ENCODE results near the gene SMIM10L2A.
A peak's percentile ranks its signal among the peaks of the same experiment; 100 is the strongest.
"Not testable (repeated sequence)": the region's sequence is repeated elsewhere in the genome, so short reads cannot be mapped to it uniquely, and the experiment has no call there.

The SMIM10L2A gene

DNA sequence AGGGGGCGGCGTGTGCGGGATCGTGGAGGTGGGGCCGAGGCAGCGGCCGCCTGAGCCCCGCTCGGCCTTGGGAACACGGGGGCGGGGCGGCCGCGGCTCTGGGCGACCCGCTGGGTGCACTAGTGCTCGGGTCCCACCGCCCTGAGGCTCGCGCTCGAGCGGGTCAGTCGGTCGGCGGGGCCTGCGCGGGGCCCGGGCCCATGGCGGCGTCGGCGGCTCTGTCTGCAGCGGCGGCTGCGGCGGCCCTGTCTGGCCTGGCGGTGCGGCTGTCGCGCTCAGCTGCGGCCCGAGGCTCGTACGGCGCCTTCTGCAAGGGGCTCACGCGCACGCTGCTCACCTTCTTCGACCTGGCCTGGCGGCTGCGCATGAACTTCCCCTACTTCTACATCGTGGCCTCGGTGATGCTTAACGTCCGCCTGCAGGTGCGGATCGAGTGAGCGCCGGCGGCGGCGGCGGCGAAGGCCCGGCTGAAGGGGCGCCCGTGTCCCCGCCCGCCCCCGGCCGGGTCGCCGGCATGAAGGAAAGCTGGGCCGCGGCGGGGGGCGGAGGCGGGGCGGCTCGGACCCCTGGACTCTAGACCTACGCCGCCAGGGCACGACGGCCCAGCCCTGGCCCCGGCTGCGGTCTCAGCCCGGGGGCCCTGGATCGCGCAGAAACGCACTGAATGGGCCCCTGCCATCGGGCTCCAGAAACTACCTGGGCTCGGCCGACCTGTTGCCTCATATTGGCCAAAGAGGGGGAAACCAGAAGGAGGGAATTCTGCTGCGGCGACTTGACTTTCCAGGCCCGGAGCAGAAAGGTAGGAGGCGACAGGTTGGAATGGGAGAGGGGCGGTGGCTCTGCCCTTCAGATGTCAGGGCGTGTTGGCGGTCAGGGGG lies at the start of gene SMIM10L2A:
Gene SMIM10L2A, plus strand, starts transcription at position 13 of the 878 bp plus-strand sequence. Its CDS starts 188 bp downstream, at position 201.
- no peak for DNase-seq

DNA sequence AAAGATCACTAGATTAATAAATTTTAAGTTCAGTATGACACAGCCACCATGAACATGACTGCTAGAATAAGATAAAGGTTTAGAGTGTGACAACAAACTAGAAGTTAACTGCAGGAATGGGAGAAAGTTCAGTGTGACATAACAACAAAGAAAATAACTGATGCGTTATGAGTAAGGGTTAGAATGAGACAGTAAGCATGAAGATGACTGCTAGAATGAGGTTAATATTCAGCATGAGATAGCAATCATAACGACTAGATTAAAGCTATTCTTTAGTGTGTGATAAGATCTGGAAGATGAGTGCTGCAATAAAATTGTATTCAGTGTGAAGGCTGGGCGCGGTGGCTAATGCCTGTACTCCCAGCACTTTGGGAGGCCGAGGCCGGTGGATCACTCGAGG lies 48.4 kb upstream of the SMIM10L2A start:
- DNase-seq: no peak

DNA sequence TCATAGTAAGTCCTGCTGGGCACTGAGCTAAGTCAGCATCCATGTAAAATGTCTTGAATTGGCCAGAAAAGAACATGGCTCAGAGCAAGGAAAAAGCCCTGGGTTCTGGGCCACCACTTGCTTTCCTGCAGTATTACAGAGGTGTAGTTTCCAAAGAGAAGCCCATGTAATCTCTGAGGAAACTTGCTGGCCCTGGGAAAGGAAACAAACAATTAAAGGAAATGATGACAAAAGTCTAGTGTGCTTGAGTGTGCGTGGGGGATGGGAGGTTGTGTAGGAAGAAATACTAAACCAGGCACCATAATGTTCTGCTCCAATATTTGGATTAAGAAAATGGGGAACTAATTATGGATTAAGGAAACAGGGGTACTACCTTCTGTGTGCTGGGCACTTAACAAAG lies 39.5 kb upstream of the SMIM10L2A start:
- no peak for DNase-seq

DNA sequence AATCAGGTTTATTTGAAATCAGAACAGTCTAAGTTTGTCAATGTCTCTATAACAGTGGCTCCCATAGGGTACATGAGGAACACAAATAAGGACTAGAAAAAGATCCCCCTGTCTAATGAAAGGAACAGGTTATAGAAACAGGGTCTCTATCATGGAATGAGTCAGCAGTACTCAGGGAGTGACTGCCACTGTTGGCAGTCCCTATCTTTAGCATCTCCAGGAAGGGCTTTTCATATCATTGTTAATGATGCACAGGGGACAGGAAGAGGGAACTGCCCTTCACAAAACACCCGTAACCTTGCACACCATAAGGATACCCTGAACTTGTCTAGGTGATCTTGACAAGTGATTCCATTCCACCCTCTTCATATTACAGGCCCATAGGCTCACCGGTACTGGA lies 38.5 kb upstream of the SMIM10L2A start:
- DNase-seq: peak; percentile 38

DNA sequence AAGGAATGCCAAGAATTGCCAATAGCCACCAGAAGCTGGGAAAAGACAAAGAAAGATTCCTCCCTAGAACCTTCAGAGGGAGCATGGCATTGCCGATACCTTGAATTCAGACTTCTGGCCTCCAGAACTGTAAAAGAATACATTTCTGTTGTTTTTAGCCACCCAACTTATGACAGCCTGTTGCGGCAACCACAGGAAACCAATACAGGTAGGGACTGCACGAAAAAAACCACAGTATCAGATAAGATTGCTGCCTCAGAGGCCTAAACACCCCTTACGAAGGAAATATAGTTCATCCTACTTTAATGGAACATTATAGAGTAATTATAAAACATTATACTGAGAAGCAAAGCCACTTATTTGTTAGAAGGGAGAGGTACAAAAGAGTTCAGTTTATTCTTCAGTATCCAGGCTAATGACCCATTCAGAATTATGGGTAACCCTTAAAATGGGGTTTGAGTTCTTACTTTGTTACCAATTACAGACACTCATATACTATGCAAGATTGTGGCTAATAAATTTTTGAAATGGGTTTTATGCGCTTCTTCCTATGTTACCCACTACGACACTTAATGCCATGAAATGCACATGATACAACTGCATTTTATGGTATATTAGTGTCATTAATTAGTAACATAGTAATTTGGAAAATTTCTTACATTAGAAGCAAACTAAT lies 37.4 kb upstream of the SMIM10L2A start:
- DNase-seq: peak; percentile 1

DNA sequence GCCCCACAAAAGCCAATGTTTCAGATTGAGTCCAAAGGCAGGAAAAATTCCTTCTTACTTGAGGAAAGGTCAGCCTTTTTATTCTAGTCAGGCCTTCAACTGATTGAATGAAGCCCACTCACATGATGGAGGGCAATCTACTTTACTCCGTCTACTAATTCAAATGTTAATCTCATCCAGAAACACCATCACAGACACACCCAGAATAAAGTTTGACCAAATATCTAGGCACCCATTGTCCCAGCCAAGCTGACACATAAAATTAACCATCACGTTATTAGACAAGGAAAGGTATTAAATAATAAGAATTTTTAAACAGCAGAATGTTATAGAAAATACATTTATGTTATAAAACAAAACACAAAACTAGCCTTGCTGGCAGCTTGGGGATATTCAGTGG lies 32.9 kb upstream of the SMIM10L2A start:
- no peak for DNase-seq

DNA sequence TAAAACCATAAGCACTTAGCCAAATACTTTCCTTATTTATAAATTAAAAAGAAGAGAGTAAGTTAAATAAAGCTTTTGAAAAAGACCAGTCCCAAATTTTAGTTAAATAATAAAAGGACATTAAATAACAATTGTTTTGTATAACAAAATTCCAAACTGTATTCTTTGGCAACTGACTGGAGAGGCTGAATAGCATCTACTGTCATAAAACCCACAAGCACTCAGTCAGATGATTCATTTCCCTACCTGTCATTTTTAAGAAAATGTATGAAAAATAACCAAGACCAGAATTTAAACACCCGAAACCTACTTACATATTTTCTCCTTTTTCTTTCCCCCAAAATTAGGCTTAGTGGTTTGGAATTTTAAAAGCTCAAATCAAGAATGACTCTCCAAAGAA lies 32.5 kb upstream of the SMIM10L2A start:
- no peak for DNase-seq

DNA sequence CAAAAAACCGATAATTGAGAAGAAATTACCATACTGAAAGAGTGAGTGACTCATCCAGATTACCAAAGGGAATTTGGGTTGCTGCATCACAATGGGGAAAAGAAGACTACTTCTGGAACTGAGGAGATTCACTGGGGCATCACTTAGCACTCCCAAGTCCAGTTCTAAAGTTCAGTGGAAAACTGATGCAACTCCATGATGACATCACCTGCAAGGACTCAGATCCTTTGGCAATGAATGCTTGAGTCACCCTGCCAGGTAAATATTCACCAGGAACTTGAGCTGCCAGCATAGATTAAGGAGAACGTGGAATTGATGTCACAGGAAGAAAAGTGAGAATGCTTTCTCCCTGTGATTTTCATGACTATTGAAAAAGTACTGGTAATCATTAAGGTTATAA lies 32.0 kb upstream of the SMIM10L2A start:
- no peak for DNase-seq

DNA sequence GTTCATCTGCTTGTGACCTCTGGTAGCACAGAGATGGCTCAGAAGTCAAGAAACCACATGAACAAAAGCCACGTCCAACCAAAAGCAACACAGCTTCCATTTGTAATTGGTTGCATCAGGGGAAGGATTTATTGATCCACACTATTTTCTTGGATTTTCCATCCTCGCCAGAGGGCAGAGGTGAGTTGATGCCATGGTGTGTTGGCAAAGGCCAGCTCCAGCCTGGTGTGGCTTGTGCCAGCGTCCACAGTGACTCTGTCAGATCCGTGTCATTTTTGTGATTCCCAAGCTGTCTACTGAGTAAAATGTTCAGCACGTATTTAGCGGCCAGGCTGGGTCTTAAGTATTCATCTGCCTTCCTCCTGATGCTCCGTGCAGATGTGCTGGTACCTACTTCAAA lies 30.0 kb upstream of the SMIM10L2A start:
- no peak for DNase-seq

DNA sequence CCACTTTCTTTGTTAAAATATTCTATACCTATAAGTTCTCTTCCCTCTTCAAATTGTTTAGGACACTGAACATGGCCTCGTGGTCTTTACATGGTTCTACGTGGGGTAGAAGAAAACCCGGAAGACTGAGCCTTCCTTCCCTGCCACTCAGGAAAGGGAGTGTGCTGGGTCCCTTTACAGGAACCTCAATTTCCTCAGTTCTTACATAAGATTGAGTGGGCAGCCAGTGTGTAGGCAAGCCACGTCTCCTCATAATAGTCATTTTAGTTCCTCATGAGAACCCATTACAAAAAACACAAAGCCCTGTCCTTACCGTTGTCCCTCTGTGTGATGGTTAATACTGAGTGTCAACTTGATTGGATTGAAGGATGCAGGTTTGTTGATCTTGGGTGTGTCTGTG lies 28.7 kb upstream of the SMIM10L2A start:
- peak; percentile 53 for DNase-seq

DNA sequence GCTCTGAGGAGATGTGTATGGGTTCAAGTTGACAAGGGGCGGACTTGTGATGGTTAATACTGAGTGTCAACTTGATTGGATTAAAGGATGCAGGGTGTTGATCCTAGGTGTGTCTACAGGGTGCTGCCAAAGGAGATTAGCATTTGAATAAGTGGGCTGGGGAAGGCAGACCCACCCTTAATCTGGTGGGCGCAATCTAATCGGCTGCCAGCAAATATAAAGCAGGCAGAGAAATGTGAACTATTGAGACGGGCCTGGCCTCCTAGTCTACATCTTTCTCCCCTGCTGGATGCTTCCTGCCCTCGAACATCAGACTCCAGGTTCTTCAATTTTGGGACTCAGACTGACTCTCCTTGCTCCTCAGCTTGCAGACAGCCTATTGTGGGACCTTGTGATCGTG lies 26.7 kb upstream of the SMIM10L2A start:
- DNase-seq: no peak

DNA sequence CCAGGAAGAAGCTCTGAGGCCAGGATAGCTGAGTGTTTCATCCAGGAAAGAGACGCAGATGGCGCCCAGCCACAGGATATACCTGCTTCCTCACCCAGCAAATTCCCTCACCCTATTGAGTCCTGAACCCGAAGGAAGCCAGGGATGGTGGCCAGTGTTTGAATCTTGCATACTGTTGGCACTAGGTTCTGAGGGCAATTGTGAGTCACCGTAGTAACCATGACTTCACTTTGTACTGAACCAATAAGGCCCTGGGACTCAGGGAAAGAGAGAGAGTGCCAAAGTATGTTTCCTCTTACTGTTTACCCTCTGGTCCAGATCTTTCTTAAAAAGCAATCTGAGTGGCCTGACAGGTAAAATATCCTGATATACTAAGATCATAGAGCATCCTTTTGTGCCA lies 25.6 kb upstream of the SMIM10L2A start:
- no peak for DNase-seq

DNA sequence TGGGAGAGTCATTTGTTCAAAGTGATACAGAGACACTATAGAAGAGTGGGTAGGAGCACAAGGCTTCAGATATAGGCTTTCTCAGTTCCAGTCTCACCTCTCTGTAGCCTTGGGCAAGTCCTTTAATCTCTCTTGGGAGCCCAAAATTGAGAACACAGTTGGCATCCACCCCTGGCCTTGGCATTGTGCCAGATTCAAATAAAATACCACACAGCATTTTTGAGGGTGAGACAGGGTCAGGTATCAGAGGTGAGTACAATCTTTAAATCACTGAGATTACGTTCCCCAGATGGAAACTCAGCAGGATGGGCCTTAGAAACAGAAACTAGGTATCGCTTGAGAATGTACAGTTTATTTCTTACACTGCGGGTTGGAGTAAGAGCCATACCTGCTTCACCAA lies 25.2 kb upstream of the SMIM10L2A start:
- no peak for DNase-seq

DNA sequence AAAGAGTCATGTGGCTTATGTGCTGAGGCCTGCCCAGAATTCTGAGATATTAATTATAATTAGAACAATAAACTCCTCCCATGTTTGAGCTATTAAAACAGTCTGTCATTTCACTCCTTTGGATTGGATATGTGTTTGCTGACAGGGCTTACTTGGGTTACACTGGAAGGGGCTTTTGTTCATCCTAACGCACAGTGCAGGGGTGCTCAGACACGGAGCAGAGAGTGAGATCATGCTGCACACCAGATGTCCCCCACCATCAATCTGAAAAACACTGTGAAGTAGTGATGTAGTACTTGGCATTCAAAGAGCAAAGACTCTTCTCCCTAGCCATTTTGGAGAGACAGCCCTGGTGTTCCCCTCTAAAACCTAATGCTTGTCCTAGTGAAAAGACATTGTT lies 24.1 kb upstream of the SMIM10L2A start:
- DNase-seq: no peak

DNA sequence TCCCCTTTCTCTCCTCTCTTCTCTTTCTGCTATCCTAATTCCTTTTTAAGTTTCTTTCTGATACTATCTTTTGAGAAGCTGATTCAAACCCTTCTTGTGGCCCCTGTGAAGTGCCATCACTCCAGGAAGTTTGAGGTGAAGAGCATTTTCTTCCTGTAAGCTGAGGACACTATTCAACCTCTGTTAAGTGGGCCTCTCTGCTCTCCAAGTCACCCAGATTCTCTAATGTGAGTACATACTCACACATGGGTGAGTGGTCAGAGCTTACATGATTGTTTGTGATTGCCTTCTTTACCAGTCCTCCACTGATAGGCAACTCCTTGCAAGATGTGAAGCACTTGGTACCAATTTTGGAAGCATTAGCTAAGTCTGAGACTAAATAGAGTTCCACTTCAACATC lies 18.4 kb upstream of the SMIM10L2A start:
- DNase-seq: no peak

DNA sequence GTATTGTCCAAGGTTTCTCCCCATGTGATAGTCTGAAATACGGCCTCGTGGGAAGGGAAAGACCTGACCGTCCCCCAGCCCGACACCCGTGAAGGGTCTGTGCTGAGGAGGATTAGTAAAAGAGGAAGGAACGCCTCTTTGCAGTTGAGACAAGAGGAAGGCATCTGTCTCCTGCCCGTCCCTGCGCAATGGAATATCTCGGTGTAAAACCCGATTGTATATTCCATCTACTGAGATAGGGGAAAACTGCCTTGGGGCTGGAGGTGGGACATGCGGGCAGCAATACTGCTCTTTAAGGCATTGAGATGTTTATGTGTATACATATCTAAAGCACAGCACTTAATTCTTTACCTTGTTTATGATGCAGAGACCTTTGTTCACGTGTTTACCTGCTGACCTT lies 15.3 kb upstream of the SMIM10L2A start:
- DNase-seq: not testable (repeated sequence)

DNA sequence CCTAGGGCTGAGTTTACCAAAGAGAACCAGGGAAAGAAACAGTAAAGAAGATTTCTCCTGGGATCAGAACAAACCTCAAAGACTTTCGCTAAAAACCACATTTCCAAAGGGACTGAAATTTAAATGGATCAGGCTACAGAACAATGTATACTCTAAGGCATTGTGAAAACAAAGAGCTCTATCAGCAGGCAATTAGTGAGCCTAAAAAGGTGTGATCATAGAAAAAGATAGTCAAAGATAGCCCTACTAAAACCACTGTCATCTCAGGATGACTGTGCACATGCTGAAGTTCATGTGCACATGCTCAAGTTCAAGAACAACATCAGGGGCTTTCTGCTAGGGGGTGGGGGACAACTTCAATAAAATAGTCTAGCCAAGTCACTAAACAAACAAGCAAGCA lies 12.9 kb upstream of the SMIM10L2A start:
- DNase-seq: no peak

DNA sequence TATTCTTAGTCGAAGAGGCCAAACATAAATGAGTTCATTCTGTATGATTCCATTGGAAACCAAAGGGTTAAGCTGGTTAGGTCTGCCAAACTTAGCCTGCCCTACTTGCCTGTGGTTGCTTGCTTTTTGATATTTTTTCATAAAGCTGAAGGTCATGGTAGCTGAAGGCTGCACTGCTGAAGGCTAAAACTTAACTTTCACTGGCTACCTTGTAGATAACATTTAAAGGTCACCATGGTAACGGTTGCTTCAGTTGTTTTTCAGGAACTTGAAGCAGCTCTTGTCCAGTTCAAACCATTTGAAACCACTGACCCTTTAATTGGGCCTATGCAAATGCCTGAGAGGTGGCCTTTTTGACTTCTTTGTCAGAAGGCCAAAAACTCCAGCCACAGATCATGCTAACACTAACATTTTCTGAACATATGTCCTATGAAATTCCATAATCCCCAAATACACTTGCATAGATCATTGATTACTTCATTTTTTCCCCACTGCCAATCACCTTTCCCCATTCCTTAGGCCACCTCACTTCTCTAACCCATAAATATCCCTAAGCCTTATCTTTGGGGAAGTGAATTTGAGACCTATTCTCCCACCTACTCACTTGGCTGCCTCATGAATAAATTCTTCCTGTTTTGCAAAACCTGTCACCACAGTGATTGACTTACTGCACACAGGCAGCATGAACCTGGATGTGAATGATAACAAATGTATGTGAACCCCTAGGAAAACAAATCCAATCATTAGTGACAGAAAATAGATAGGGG lies 10.7 kb upstream of the SMIM10L2A start:
- no peak for DNase-seq

DNA sequence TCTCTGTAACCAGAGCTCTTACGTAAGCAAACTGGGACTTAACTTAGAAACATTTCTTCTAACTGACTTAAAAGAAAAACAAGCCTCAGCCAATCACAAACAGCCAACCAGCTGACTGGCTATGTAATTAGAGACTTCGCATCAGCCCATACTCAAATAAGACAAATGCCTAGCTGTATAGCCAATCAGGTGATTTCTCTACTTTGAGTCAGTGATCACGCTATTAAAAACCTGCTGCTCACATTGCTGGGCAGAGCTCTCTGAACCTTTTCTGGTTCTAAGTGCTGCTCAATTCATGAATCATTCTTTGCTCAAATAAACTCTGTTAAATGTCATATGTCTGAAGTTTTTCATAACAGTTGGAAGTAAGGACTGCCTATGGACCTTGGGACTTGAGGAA lies 9.9 kb upstream of the SMIM10L2A start:
- no peak for DNase-seq

DNA sequence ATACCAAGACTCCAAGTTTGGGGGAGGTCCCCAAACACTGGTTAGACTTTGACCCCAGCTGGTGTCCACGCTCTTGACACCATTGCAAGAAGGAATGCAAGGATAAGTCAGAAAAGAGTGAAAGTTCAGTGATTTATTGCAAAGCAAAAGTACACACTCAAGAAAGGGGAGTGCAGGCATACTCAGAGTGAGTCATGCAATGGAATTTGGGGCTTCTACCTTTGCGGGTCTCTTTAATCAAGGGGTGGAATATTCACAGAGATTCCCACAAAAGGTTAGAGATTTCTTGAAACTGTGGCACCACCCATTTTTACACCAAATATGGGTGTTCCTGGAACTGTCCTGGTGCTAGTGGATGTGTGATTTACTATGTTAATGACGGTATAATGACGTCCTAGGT lies 5.2 kb upstream of the SMIM10L2A start:
- no peak for DNase-seq

DNA sequence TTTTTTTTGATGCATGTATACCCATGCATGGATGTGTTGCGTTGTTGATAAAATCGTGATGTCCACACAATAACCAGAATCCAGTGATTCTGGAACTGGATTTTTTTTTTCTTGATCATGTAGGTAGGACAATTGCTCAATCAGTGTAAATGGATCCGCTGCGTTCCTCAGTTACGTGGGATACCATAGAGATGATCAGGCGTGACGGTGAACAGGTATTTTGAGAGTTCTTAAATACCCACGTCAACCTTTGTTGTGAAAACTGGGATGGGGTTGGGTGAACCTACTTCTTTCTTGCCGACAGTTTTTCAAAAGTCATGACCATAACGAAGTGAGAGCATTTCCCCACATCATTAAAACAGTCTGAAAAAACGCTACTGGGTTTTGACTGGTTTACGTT lies 913 bp upstream of the SMIM10L2A start:
- no peak for DNase-seq

DNA sequence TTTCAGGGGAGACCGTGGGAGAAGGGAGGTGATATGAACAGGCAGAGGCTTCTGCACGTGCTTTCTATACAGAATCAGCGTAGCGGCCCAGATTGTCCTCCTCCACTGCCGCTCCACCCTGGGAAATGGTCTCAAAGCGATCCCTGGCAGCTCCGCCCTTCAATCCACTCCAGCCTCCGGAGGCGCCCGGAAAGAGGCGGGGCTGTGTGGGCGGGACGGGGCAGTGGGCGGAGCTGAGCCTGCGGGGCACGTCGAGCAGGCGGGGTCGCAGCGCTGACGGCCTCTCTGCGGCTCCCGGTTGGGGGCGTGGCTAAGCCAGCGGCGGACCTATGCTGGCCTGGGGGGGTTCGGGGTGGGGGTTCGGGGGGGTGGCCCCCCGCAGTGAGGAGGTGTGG lies 210 bp upstream of the SMIM10L2A start:
- peak; percentile 2 for DNase-seq

DNA sequence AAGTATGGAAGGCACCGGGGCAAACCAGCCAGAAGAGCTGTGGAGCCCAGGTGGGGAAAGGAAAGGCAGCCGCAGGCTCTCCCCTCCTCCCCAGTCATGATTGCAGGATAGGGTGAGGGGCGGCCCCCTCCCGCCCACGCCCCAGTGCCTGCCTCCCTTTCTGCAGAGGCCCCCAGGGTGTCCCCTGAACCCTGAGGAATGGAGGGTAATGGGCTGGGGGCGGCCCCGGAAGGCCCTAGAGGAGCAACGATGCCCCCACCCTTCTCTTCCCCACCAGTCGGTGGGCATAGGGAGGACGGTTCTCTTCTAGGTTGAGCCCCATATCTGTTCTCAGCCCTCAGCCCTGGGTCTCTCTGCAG lies 1.0 kb downstream of the SMIM10L2A start:
- not testable (repeated sequence) for DNase-seq

Data from GF-D8 (cell line).